Nephron progenitor cell (in vitro differentiated cells): ENCODE results near the gene PDCD4.
A peak's percentile ranks its signal among the peaks of the same experiment; 100 is the strongest.

Source experiments
- DNase-seq: peaks from one replicate; pipeline ENCODE4 v3.0.0; 2021
- H3K27ac Mint-ChIP-seq: 2 replicates; pipeline ENCODE4 v1.8.0; 2021; ENCODE audit warnings: mild to moderate bottlenecking, moderate library complexity, mixed read lengths
- H3K27me3 Mint-ChIP-seq: 2 replicates; pipeline ENCODE4 v1.8.0; 2021; ENCODE audit warnings: mild to moderate bottlenecking, low read depth, mixed read lengths; ENCODE audit not compliant: poor library complexity
- H3K36me3 Mint-ChIP-seq: 2 replicates; pipeline ENCODE4 v1.8.0; 2021; ENCODE audit warnings: low read depth, mixed read lengths
- H3K4me1 Mint-ChIP-seq: 2 replicates; pipeline ENCODE4 v1.8.0; 2021; ENCODE audit warnings: mixed read lengths
- H3K4me3 Mint-ChIP-seq: 2 replicates; pipeline ENCODE4 v1.8.0; 2021; ENCODE audit warnings: mild to moderate bottlenecking, moderate library complexity, mixed read lengths
- H3K9me3 Mint-ChIP-seq: 2 replicates; pipeline ENCODE4 v1.8.0; 2021; ENCODE audit warnings: mild to moderate bottlenecking, moderate library complexity, mixed read lengths
- CTCF ChIP-seq: fragments of 200-600 bp; sonication (generic); IDR thresholded peaks from 2 replicates; pipeline ENCODE4 v1.5.0; 2021; ENCODE audit warnings: antibody characterized with exemption

The PDCD4 gene

GRCh38 chr10:110871298-110872084 lies at the start of gene PDCD4:
TSS of gene PDCD4 (plus strand) at chr10:110871928. CDS start at chr10:110876028, 4,100 bp downstream.
- DNase-seq = peak; percentile 100
- Mint-ChIP-seq H3K4me1 (peaks cover 55% of the 10 kb centered on the region), H3K36me3 (peaks cover 15% of the 10 kb centered on the region), H3K27me3 (no peaks in the 10 kb centered on the region), H3K27ac (peak within 1 kb of the TSS; percentile 98), H3K9me3 (no peaks in the 10 kb centered on the region), H3K4me3 (peak within 1 kb of the TSS; percentile 95)
- no peak for TF ChIP-seq CTCF

GRCh38 chr10:110822035-110822711 lies 49.6 kb upstream of the PDCD4 start:
- no peak for DNase-seq
- peak overlapping the region; percentile 44 for H3K4me3 Mint-ChIP-seq
- H3K27ac Mint-ChIP-seq = peak overlapping the region; percentile 91
- H3K27me3 Mint-ChIP-seq = peaks cover 3% of the 10 kb centered on the region
- H3K36me3 Mint-ChIP-seq = no peaks in the 10 kb centered on the region
- peaks cover 48% of the 10 kb centered on the region for H3K4me1 Mint-ChIP-seq
- H3K9me3 Mint-ChIP-seq = no peaks in the 10 kb centered on the region
- no peak for TF ChIP-seq CTCF

GRCh38 chr10:110822712-110823311 lies 48.9 kb upstream of the PDCD4 start:
- Mint-ChIP-seq H3K4me1 (peaks cover 54% of the 10 kb centered on the region), H3K27ac (peak overlapping the region; percentile 91), H3K9me3 (no peaks in the 10 kb centered on the region), H3K27me3 (peaks cover 2% of the 10 kb centered on the region), H3K36me3 (no peaks in the 10 kb centered on the region), H3K4me3 (peak overlapping the region; percentile 44)
- no peak for TF ChIP-seq CTCF
- DNase-seq = no peak

- no peak for TF ChIP-seq CTCF
- Mint-ChIP-seq H3K4me3 (no peak overlapping the region), H3K4me1 (peaks cover 64% of the 10 kb centered on the region), H3K27ac (peak overlapping the region; percentile 58), H3K9me3 (no peaks in the 10 kb centered on the region), H3K27me3 (no peaks in the 10 kb centered on the region), H3K36me3 (no peaks in the 10 kb centered on the region)
- DNase-seq = no peak
Measured at GRCh38 chr10:110824152-110824441, 47.6 kb upstream of the PDCD4 start.

GRCh38 chr10:110824660-110825059 lies 47.1 kb upstream of the PDCD4 start:
- Mint-ChIP-seq H3K4me1 (peaks cover 70% of the 10 kb centered on the region), H3K27ac (peak overlapping the region; percentile 58), H3K4me3 (no peak overlapping the region), H3K9me3 (no peaks in the 10 kb centered on the region), H3K36me3 (no peaks in the 10 kb centered on the region), H3K27me3 (no peaks in the 10 kb centered on the region)
- DNase-seq = no peak
- TF ChIP-seq CTCF = no peak
